ENCODE data around the gene RUNX2.

- TF ChIP-seq CTCF (IDR thresholded peaks at IDR 0.05) (no peak), REST (IDR thresholded peaks at IDR 0.05; ENCODE audit: insufficient read depth in 1 of 2, low read depth in 2 of 2, low read length in 1 of 2) (no peak)
Observed at GRCh38 chr6:45687570-45687969, 359.4 kb downstream of the RUNX2 start.
